Calu3 (cell line): ENCODE data around the gene BACH1. TPM values are rescaled to one million over a fixed set of nuclear protein-coding genes. Genes with fewer than 3 reads are reported as not detected.

Experiments used
- BruUV-seq: library from RNA; stranded (reverse); fragments of 400-500 nt; replicated peaks from 2 replicates; lab custom pipeline; 2021; lab: Mats Ljungman, UMichigan
- CTCF ChIA-PET: fragments of 300-600 bp; sonication (Branson Sonifier 250); formaldehyde crosslinking; loops from one replicate; lab custom pipeline; 2022; ENCODE audit warnings: antibody characterized with exemption; lab: Charles Lee
- DNase-seq: peaks from one replicate; pipeline ENCODE4 v3.0.0; 2022
- H3K27ac Mint-ChIP-seq: one replicate; pipeline ENCODE4 v1.8.0; 2022; ENCODE audit warnings: mixed read lengths; ENCODE audit not compliant: unreplicated experiment
- H3K27me3 Mint-ChIP-seq: one replicate; pipeline ENCODE4 v1.8.0; 2022; ENCODE audit warnings: mixed read lengths; ENCODE audit not compliant: unreplicated experiment
- H3K36me3 Mint-ChIP-seq: one replicate; pipeline ENCODE4 v1.8.0; 2022; ENCODE audit warnings: mild to moderate bottlenecking, moderate library complexity, mixed read lengths; ENCODE audit not compliant: insufficient read depth, unreplicated experiment
- H3K4me1 Mint-ChIP-seq: one replicate; pipeline ENCODE4 v1.8.0; 2022; ENCODE audit warnings: mild to moderate bottlenecking, low read depth, mixed read lengths; ENCODE audit not compliant: unreplicated experiment
- H3K4me3 Mint-ChIP-seq: one replicate; pipeline ENCODE4 v1.8.0; 2022; ENCODE audit warnings: mild to moderate bottlenecking, low read depth, moderate library complexity, mixed read lengths; ENCODE audit not compliant: unreplicated experiment
- H3K9me3 Mint-ChIP-seq: one replicate; pipeline ENCODE4 v1.8.0; 2022; ENCODE audit warnings: low read depth, mixed read lengths; ENCODE audit not compliant: unreplicated experiment
- CTCF ChIP-seq: fragments of 200-600 bp; IDR thresholded peaks from one replicate; pipeline ENCODE4 v1.8.0; 2022; ENCODE audit warnings: antibody characterized with exemption; ENCODE audit not compliant: unreplicated experiment
- intact Hi-C: fragments of 100-400 bp; cut with micrococcal nuclease; formaldehyde crosslinking; loops from one replicate; pipeline ENCODE4 v1.10.0; 2022; ENCODE audit not compliant: unreplicated experiment
- total RNA-seq: library from RNA; stranded (reverse); gene quantifications from 2 replicates; pipeline ENCODE4 v1.2.3, GENCODE V29; 2022

The BACH1 gene
- total RNA-seq, 1 experiment from 2014 or later: 80.2 TPM

GRCh38 chr21:29306920-29307319, 8.2 kb downstream of the BACH1 start:
- intact Hi-C loops: no loop called here
- H3K4me3 Mint-ChIP-seq: no peak overlapping the region
- H3K4me1 Mint-ChIP-seq: peaks cover 37% of the 10 kb centered on the region
- no peak for TF ChIP-seq CTCF
- no TSS peak for BruUV-seq
- peaks cover 22% of the 10 kb centered on the region for H3K36me3 Mint-ChIP-seq
- no peaks in the 10 kb centered on the region for H3K27me3 Mint-ChIP-seq
- H3K27ac Mint-ChIP-seq: no peak overlapping the region
- peaks cover 2% of the 10 kb centered on the region for H3K9me3 Mint-ChIP-seq
- CTCF ChIA-PET: no interaction called here
- no peak for DNase-seq

GRCh38 chr21:29307718-29308455, 9.2 kb downstream of the BACH1 start:
- peaks cover 2% of the 10 kb centered on the region for H3K9me3 Mint-ChIP-seq
- CTCF ChIA-PET: interaction anchor here (1.0 kb wide), 1 partner anchor 35 kb away, joined by 3 read pairs; no protein-coding TSS in a partner anchor
- H3K36me3 Mint-ChIP-seq: peaks cover 19% of the 10 kb centered on the region
- peaks cover 45% of the 10 kb centered on the region for H3K4me1 Mint-ChIP-seq
- no TSS peak for BruUV-seq
- DNase-seq: no peak
- no peak overlapping the region for H3K4me3 Mint-ChIP-seq
- H3K27me3 Mint-ChIP-seq: no peaks in the 10 kb centered on the region
- no peak overlapping the region for H3K27ac Mint-ChIP-seq
- no peak for TF ChIP-seq CTCF
- intact Hi-C loops: no loop called here

- H3K4me3 Mint-ChIP-seq: no peak overlapping the region
- no peak overlapping the region for H3K27ac Mint-ChIP-seq
- H3K27me3 Mint-ChIP-seq: no peaks in the 10 kb centered on the region
- H3K36me3 Mint-ChIP-seq: peaks cover 19% of the 10 kb centered on the region
- intact Hi-C loops: no loop called here
- no TSS peak for BruUV-seq
- H3K9me3 Mint-ChIP-seq: peaks cover 2% of the 10 kb centered on the region
- DNase-seq: no peak
- TF ChIP-seq CTCF: no peak
- CTCF ChIA-PET: interaction anchor here (1.0 kb wide), 1 partner anchor 35 kb away, joined by 3 read pairs; no protein-coding TSS in a partner anchor
- H3K4me1 Mint-ChIP-seq: peaks cover 48% of the 10 kb centered on the region
Measured at GRCh38 chr21:29308456-29308783, 9.7 kb downstream of the BACH1 start.

- H3K4me3 Mint-ChIP-seq: no peak overlapping the region
- H3K9me3 Mint-ChIP-seq: peaks cover 2% of the 10 kb centered on the region
- BruUV-seq: no TSS peak
- H3K36me3 Mint-ChIP-seq: peaks cover 23% of the 10 kb centered on the region
- H3K4me1 Mint-ChIP-seq: peaks cover 47% of the 10 kb centered on the region
- CTCF ChIA-PET: no interaction called here
- TF ChIP-seq CTCF: no peak
- intact Hi-C loops: no loop called here
- H3K27me3 Mint-ChIP-seq: no peaks in the 10 kb centered on the region
- H3K27ac Mint-ChIP-seq: no peak overlapping the region
- no peak for DNase-seq
Measured at GRCh38 chr21:29309703-29310102, 11.0 kb downstream of the BACH1 start.
